ENCODE results near the gene MTMR12.

The MTMR12 gene

GRCh38 chr5:32274548-32275395 lies 38.0 kb downstream of the MTMR12 start:
- DNase-seq (ENCODE audit: low spot score): no peak

GRCh38 chr5:32273821-32274220 lies 38.9 kb downstream of the MTMR12 start:
- no peak for DNase-seq (ENCODE audit: low spot score)

GRCh38 chr5:32272746-32273145 lies 40.0 kb downstream of the MTMR12 start:
- DNase-seq (ENCODE audit: low spot score): no peak

GRCh38 chr5:32270946-32271345 lies 41.8 kb downstream of the MTMR12 start:
- DNase-seq (ENCODE audit: low spot score): no peak

- no peak for DNase-seq (ENCODE audit: low spot score)
Measured at GRCh38 chr5:32270178-32270577, 42.6 kb downstream of the MTMR12 start.

- DNase-seq (ENCODE audit: low spot score): no peak
Measured at GRCh38 chr5:32265902-32266301, 46.8 kb downstream of the MTMR12 start.

- no peak for DNase-seq (ENCODE audit: low spot score)
Measured at GRCh38 chr5:32264957-32265572, 47.7 kb downstream of the MTMR12 start.

GRCh38 chr5:32263684-32264083 lies 49.1 kb downstream of the MTMR12 start:
- DNase-seq (ENCODE audit: low spot score): no peak

GRCh38 chr5:32261198-32261597 lies 51.5 kb downstream of the MTMR12 start:
- no peak for DNase-seq (ENCODE audit: low spot score)

- DNase-seq (ENCODE audit: low spot score): no peak
Measured at GRCh38 chr5:32259033-32259432, 53.7 kb downstream of the MTMR12 start.

GRCh38 chr5:32258424-32258823 lies 54.3 kb downstream of the MTMR12 start:
- DNase-seq (ENCODE audit: low spot score): no peak

GRCh38 chr5:32255540-32255900 lies 57.2 kb downstream of the MTMR12 start:
- DNase-seq (ENCODE audit: low spot score): no peak

GRCh38 chr5:32254881-32255539 lies 57.7 kb downstream of the MTMR12 start:
- no peak for DNase-seq (ENCODE audit: low spot score)

GRCh38 chr5:32251871-32252458 lies 60.8 kb downstream of the MTMR12 start:
- DNase-seq (ENCODE audit: low spot score): no peak

- DNase-seq (ENCODE audit: low spot score): no peak
Measured at GRCh38 chr5:32249668-32250067, 63.1 kb downstream of the MTMR12 start.

GRCh38 chr5:32245742-32246141 lies 67.0 kb downstream of the MTMR12 start:
- no peak for DNase-seq (ENCODE audit: low spot score)

GRCh38 chr5:32244017-32244416 lies 68.7 kb downstream of the MTMR12 start:
- no peak for DNase-seq (ENCODE audit: low spot score)

- DNase-seq (ENCODE audit: low spot score): no peak
Measured at GRCh38 chr5:32241034-32241783, 71.5 kb downstream of the MTMR12 start.

GRCh38 chr5:32239385-32239784 lies 73.4 kb downstream of the MTMR12 start:
- DNase-seq (ENCODE audit: low spot score): no peak

- DNase-seq (ENCODE audit: low spot score): peak; percentile 37
Measured at GRCh38 chr5:32233696-32234447, 78.9 kb downstream of the MTMR12 start.

- no peak for DNase-seq (ENCODE audit: low spot score)
Measured at GRCh38 chr5:32233220-32233695, 79.5 kb downstream of the MTMR12 start.
